ENCODE measurements around the gene STARD13.

GRCh38 chr13:33073338-33073737 is 212.2 kb downstream of the STARD13 start:
- TF ChIP-seq POLR2AphosphoS5 (IDR thresholded peaks at IDR 0.05) (no peak), POLR2A (IDR thresholded peaks at IDR 0.05) (no peak)
